HFF-Myc (cell line): Measurements from ENCODE around the gene SLC25A24.

Experiments used
- DNase-seq: peaks from one replicate; pipeline ENCODE4 v3.0.0-alpha.2; 2011; ENCODE audit warnings: low read depth; ENCODE audit errors: extremely low read depth
- H3K4me3 ChIP-seq: replicated peaks from 2 replicates; pipeline ENCODE4 v1.5.1; 2011; ENCODE audit warnings: low read depth, mild to moderate bottlenecking, control low read depth, low read length
- CTCF ChIP-seq: IDR thresholded peaks from 2 replicates; pipeline ENCODE4 v1.5.1; 2012; ENCODE audit warnings: mild to moderate bottlenecking, low read depth, low read length, control low read depth; ENCODE audit errors: missing control alignments

SLC25A24 gene

GRCh38 chr1:108097018-108097417, 103.1 kb downstream of the SLC25A24 start:
- DNase-seq: no peak
- no peak overlapping the region for H3K4me3 ChIP-seq
- no peak for TF ChIP-seq CTCF

GRCh38 chr1:108096089-108096488, 104.1 kb downstream of the SLC25A24 start:
- DNase-seq: no peak
- no peak for TF ChIP-seq CTCF
- H3K4me3 ChIP-seq: no peak overlapping the region

GRCh38 chr1:108089477-108089876, 110.7 kb downstream of the SLC25A24 start:
- no peak for TF ChIP-seq CTCF
- no peak overlapping the region for H3K4me3 ChIP-seq
- DNase-seq: no peak

GRCh38 chr1:108085628-108086027, 114.5 kb downstream of the SLC25A24 start:
- no peak for DNase-seq
- no peak overlapping the region for H3K4me3 ChIP-seq
- no peak for TF ChIP-seq CTCF

GRCh38 chr1:108084866-108085477, 115.2 kb downstream of the SLC25A24 start:
- no peak overlapping the region for H3K4me3 ChIP-seq
- TF ChIP-seq CTCF: no peak
- DNase-seq: no peak
